H7 (cell line): ENCODE results near the gene SMCHD1. TPM values are rescaled to one million over a fixed set of nuclear protein-coding genes. Genes with fewer than 3 reads are reported as not detected.
"Not testable (repeated sequence)": the region's sequence is repeated elsewhere in the genome, so short reads cannot be mapped to it uniquely, and the experiment has no call there.

Experiments
- DNase-seq: peaks from one replicate; pipeline ENCODE4 v3.0.0; 2012
- H3K27me3 ChIP-seq: 2 replicates; pipeline ENCODE4 v1.6.0; 2011; ENCODE audit warnings: mild to moderate bottlenecking, low read length; ENCODE audit not compliant: control insufficient read depth, insufficient read depth
- H3K36me3 ChIP-seq: replicated peaks from 2 replicates; pipeline ENCODE4 v1.5.1; 2011; ENCODE audit warnings: low read length; ENCODE audit not compliant: control insufficient read depth, insufficient read depth
- H3K4me3 ChIP-seq: 2 replicates; pipeline ENCODE4 v1.5.1; 2011; ENCODE audit warnings: low read depth, mild to moderate bottlenecking, control low read depth, low read length, moderate library complexity; ENCODE audit not compliant: insufficient read depth
- total RNA-seq: library from RNA; depleted of rRNA; stranded (reverse); fragments of >200 nt; shearing (Covaris generic); gene quantifications from 2 replicates; pipeline ENCODE4 v1.2.3, GENCODE V29; 2014

Gene SMCHD1
- total RNA-seq, 1 experiment from 2014 or later, result 24.4 TPM

DNA sequence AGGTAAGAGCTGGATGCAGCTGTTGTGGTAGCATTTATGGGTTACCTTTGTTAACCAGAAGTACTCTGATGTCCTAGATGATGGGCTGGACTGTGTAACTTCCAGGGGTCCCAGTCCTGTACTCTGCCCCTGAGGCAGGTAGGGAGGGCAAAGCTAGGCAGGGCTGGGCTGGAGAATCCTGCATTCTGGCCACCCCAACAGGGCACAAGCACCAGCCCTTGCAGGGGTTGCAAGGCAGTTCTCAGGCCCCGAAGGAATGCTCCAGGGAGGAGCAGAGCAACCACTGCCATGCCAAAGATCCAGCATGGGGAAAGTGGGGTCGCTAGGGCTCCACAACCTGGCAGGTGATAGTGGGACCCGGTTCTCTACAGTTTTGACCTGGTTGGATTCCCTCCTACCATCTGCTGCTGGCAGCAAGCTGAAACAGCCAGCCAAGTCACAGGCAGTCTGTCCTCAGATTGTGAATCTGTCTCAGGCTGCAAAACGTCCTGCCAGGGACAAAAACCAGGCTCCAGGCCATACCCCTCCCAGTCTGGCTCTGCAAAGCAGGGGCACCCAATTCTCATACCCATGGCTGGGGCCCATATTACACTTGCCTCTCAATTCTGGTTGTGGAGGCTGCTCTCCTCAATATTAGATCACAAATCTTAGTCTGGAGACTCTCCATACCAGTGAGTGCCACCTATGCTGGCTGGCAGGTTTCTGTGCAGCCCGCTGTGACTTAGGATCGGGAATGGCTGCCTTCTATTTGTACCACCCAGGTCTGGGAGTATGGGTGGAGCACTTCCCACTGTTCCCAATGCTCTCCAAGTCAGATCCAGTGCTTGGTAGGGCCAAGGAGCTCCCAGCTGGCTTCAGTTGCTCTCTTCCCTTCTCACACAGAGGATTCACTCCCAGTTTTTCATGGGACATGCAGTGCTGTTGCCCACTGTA, 61.1 kb downstream of the SMCHD1 start:
- no peaks in the 10 kb centered on the region; the same call in 1 of the 2 replicates for H3K36me3 ChIP-seq
- no peaks in the 10 kb centered on the region for H3K27me3 ChIP-seq
- no peak for DNase-seq
- H3K4me3 ChIP-seq, result no peak overlapping the region

DNA sequence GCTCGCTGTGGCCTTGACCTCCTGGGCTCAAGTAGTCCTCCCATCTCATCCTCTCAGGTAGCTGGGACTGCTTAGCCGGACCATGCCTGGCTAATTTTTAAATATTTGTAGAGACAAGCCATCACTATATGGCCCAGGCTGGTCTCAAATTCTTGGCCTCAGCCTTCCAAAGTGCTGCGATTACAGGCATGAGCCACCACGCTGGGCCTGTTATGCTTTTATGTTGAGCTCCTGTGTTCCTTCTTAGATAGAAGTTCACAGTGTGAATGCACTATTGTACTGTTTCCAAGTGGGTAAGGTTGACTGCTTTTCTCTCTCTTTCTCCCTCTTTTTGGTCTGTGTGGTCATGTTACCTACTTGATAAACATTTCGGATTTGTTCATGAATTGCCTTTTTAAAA, 61.9 kb downstream of the SMCHD1 start:
- Histone ChIP-seq H3K27me3 (no peaks in the 10 kb centered on the region), H3K36me3 (no peaks in the 10 kb centered on the region; the same call in 1 of the 2 replicates), H3K4me3 (no peak overlapping the region)
- no peak for DNase-seq

DNA sequence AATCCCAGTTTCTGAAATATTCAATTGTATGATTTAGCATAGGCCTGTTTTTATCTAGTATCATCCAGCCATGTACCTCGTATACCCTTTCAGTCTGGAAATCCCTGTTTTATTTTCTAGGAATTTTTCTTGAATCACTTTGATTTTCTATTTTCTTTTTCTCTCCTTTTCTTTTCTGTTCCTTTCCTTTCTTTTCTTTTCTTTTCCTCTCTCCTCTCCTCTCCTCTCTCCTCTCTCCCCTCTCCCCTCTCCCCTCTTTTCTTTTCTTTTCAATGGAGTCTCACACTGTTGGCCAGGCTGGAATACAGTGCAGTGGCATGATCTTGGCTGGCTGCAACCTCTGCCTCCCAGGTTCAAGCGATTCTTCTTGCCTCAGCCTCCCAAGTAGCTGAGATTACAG, 63.5 kb downstream of the SMCHD1 start:
- no peaks in the 10 kb centered on the region; the same call in 1 of the 2 replicates for H3K36me3 ChIP-seq
- H3K27me3 ChIP-seq, result no peaks in the 10 kb centered on the region
- DNase-seq, result no peak
- no peak overlapping the region for H3K4me3 ChIP-seq

DNA sequence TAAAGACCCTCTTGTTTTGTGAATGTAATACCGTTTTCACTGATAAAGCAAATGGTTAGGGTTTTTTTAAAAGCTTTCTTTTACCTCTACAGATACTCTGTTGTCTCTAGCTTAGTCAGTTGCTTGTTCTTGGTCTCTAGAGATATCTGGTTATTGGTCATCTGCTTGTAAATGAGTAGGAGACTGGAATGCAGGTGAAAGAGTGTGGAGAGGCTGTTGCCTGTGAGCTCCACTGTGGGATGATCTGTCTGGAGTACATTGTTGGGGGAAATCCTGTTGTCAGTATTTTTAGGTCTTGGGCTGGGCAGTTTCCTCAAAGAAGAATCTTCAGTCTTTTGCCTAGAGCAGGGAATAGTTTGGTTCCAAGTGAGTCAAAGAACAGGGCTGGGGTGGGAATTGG, 67.7 kb downstream of the SMCHD1 start:
- Histone ChIP-seq H3K36me3 (no peaks in the 10 kb centered on the region; the same call in 1 of the 2 replicates), H3K27me3 (no peaks in the 10 kb centered on the region), H3K4me3 (no peak overlapping the region)
- DNase-seq, result no peak

DNA sequence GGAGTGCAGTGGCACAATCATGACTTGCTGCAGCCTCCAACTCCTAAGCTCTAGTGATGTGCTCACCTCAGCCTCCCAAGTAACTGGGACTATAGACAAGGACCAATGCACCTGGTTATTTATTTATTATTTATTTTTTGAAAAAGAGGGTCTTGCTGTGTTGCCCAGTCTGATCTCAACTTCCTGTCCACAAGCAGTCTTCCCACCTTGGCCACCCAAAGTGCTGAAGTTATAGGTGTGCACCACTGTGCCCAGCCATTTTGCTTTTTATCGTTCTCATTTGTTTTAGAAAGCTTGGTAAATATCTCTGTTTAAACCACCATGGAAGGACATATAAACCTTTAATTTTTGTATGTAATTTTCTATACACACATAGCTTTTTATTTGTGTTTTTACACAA, 74.2 kb downstream of the SMCHD1 start:
- no peaks in the 10 kb centered on the region for H3K27me3 ChIP-seq
- DNase-seq, result no peak
- no peak overlapping the region for H3K4me3 ChIP-seq
- H3K36me3 ChIP-seq, result peaks cover 1% of the 10 kb centered on the region; the same call in 1 of the 2 replicates

DNA sequence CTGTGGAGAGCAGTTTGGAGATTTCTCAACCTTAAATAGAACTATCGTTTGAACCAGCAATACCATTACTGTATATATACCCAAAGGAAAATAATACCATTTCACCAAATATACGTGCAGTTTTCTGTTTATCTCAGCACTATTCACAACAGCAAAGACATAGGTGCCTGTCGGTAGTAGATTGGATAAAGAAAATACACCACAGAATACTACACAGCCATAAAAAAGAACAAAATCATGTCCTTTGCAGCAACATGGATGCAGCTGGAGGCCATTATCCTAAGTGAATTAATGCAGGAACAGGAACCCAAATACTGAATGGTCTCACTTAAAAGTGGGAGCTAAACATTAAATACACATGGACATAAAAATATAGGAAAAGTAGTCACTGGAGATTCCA, 81.3 kb downstream of the SMCHD1 start:
- peaks cover 2% of the 10 kb centered on the region; the same call in 1 of the 2 replicates for H3K36me3 ChIP-seq
- no peak for DNase-seq
- no peak overlapping the region for H3K4me3 ChIP-seq
- no peaks in the 10 kb centered on the region for H3K27me3 ChIP-seq

DNA sequence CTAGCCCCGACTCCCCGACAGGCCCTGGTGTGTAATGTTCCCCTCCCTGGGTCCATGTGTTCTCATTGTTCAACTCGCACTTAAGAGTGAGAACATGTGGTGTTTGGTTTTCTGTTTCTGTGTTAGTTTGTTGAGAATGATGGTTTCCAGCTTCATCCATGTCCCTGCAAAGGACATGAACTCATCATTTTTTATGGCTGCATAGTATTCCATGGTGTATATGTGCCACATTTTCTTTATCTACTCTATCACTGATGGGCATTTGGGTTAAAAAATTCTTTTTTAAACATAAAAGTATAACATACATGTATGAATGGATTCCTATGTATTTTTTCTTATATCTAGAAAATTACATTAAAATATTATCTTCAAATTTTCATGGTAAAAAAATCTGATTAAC, 84.6 kb downstream of the SMCHD1 start:
- not testable (repeated sequence) for H3K4me3 ChIP-seq, DNase-seq, H3K27me3 ChIP-seq, H3K36me3 ChIP-seq

DNA sequence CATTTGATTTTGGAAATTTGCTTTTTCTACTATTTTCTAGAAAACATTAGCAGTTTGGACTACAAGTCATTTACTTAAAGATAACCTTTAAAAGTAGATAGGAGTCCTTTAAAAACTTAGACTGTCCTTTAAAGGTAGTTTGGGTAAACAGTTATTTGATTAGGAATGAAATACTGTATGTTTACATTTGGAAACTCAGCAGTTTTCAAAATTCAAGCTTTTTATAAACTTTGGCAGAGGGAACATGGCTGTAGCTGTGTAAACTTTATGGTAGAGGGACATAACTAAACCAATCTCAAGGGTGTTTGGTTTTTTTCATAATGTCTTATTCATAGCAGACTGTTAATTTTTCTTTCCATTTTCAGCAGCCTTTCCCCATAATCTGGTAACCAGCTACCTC, 90.7 kb downstream of the SMCHD1 start:
- Histone ChIP-seq H3K4me3 (no peak overlapping the region), H3K36me3 (no peaks in the 10 kb centered on the region), H3K27me3 (no peaks in the 10 kb centered on the region)
- no peak for DNase-seq

DNA sequence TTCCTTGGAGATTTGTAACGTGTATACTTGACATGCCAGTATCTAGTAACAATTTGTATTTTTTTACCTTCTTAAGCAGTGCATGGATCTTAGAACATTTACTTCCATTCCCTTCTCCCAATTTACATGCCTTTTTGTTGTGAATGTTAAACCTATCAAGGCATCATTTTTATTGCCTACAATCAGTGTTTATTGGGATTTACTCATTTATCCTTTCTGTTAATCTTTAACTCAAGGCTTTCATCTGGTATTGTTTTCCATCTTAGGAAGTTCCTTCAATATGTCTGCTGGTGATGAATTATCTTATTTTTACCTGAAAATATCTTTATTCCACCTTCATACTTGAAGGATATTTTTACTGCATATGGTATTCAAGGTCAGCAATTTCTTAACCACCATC, 102.8 kb downstream of the SMCHD1 start:
- Histone ChIP-seq H3K27me3 (no peaks in the 10 kb centered on the region), H3K4me3 (no peak overlapping the region), H3K36me3 (no peaks in the 10 kb centered on the region)
- no peak for DNase-seq

DNA sequence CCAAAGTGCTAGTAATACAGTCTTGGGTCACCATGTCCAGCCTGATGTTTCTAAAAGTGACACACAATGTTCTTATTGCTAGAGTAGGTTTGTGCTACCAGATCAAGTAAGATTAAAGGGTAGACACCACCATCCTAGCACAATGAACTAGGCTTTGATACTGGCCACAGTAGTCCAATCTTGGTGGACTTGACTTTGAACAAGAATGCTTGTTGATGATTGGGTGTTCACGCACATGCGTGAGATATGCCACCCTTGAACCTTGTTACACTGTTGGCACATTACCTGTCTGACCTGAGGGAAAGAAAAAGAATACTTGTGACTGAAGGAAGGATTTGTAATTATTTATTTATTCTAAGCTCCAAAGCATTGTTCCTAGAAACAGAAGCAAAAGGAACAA, 119.1 kb downstream of the SMCHD1 start:
- Histone ChIP-seq H3K4me3 (no peak overlapping the region), H3K36me3 (peaks cover 4% of the 10 kb centered on the region), H3K27me3 (no peaks in the 10 kb centered on the region)
- no peak for DNase-seq

DNA sequence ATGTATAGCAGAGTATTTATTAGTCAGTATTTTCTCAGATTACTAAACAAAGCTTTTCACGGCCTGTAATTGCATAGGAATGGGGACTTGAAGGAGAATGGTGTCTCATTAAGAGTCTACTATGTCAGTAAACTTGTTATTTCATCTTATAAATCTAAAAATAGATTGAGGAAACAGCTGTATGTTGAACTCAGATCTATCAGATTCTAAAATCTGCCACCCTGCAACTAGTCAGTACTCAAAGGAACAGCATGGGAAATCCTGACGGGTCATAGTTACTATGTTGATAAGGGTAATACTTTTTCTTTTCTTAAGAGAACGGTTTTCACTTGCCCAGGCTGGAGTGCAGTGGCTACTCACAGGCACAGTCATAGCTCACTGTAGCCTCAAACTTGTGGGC, 121.1 kb downstream of the SMCHD1 start:
- H3K36me3 ChIP-seq, result peaks cover 4% of the 10 kb centered on the region
- H3K4me3 ChIP-seq, result no peak overlapping the region
- no peaks in the 10 kb centered on the region for H3K27me3 ChIP-seq
- DNase-seq, result no peak

DNA sequence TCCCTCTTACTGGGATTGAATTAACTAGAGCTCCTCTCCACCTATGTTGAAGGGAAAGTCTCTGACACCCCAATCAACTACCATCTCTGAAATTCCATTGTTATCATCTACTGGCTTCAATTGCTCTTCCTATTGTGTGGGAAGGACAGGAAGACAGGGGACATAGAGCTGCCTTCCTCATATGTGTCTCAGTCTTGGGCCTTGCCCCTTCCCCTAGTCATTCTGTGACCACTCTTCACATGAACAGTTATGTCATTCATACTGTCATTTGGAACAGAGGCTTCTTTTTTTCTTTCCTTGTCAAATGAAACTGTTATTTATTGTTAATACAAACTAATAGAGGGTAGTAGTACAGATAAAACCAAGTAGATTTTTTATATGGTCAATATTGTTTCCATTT, 121.7 kb downstream of the SMCHD1 start:
- DNase-seq, result no peak
- H3K27me3 ChIP-seq, result no peaks in the 10 kb centered on the region
- no peak overlapping the region for H3K4me3 ChIP-seq
- H3K36me3 ChIP-seq, result peaks cover 4% of the 10 kb centered on the region

DNA sequence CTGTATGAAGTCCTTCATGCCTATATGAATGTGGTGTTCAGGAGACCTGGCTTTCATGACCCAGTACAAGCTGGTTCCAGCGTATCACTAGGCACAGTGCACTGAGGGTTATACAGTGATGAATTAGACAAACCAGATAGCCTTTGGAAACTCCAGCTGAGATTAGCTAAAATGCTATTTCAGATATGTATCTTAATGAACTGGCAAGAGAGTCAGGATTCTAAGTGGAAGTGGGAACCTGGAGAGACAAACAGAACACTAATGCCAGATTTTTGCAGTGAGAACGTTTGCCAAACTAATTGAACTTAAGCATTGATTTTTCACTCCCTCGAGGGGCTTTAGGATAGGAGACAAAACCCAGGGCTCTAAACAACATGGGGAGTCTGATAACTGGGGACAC, 125.2 kb downstream of the SMCHD1 start:
- H3K36me3 ChIP-seq, result no peaks in the 10 kb centered on the region; the same call in 1 of the 2 replicates
- H3K27me3 ChIP-seq, result no peaks in the 10 kb centered on the region
- H3K4me3 ChIP-seq, result no peak overlapping the region
- no peak for DNase-seq

DNA sequence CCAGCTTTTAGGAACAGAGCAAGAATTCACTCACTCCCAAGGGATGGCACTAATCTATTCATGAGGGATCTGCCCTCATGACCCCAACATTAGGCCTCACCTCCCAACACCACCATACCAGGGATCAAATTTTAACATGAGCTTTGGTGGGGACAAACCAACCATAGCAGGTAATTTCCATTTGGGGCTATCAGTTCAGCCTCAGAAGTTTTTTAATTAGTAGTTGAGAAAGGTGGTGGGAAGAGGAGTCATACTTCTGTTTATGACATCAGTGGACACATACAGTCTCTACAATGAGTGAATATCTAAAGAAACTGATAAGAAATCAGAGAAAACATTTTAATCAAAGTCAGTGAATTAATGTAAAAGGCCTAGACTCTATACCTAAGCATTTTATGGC, 131.7 kb downstream of the SMCHD1 start:
- peaks cover 2% of the 10 kb centered on the region for H3K36me3 ChIP-seq
- no peak for DNase-seq

DNA sequence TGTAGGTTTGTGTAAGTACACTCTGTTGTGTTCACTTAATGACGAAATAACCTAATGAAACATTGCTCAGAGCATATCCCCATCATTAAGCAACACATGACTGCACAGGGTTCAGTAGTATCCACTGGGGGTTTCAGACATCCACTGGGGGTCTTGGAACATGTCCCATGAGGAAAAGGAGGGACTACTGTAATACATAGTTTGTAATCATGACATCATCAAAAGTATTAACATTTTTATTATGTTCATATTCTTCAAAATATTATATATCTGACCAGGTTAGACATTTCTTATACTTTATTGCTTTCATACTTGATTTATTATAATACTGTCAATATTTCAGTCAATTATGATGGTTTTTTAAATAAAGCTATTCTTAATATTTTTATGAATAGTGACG, 136.9 kb downstream of the SMCHD1 start:
- Histone ChIP-seq H3K36me3 (peaks cover 2% of the 10 kb centered on the region), H3K4me3 (no peak overlapping the region), H3K27me3 (no peaks in the 10 kb centered on the region)
- no peak for DNase-seq

More for the DNA sequence above, 131.7 kb downstream of the SMCHD1 start:
- Histone ChIP-seq H3K4me3 (no peak overlapping the region), H3K27me3 (no peaks in the 10 kb centered on the region)
